ENCODE data around the gene MICAL2.

- no peak for TF ChIP-seq CTCF (conservative IDR thresholded peaks at IDR 0.05; ENCODE audit: low read length)
- no peak for TF ChIP-seq EZH2phosphoT487 (IDR thresholded peaks at IDR 0.05; ENCODE audit: borderline replicate concordance, low read depth, low read length)
Measured at GRCh38 chr11:12142176-12142575, 31.8 kb downstream of the MICAL2 start.

Data from OCI-LY7 (cell line).